GM13976 (cell line): ENCODE measurements around the gene TSPAN9.

Experiments used
- DNase-seq: peaks from one replicate; pipeline ENCODE4 v3.0.0; 2012; ENCODE audit warnings: low spot score
- in situ Hi-C: fragments of 300-500 bp; cut with MboI; formaldehyde crosslinking; loops from one replicate; pipeline ENCODE4 v1.12.0; 2022; ENCODE audit warnings: low sequenced_read_pairs, mixed read lengths, inconsistent platforms; ENCODE audit not compliant: unreplicated experiment
- TF ChIP-seq, protein P1 (sequence below): IDR thresholded peaks from 2 replicates; pipeline ENCODE4 v1.5.1; 2012; ENCODE audit warnings: borderline replicate concordance, mild to moderate bottlenecking; ENCODE audit not compliant: insufficient read depth; ENCODE audit errors: extremely low read depth, missing control alignments, control extremely low read depth

The TSPAN9 gene

DNA sequence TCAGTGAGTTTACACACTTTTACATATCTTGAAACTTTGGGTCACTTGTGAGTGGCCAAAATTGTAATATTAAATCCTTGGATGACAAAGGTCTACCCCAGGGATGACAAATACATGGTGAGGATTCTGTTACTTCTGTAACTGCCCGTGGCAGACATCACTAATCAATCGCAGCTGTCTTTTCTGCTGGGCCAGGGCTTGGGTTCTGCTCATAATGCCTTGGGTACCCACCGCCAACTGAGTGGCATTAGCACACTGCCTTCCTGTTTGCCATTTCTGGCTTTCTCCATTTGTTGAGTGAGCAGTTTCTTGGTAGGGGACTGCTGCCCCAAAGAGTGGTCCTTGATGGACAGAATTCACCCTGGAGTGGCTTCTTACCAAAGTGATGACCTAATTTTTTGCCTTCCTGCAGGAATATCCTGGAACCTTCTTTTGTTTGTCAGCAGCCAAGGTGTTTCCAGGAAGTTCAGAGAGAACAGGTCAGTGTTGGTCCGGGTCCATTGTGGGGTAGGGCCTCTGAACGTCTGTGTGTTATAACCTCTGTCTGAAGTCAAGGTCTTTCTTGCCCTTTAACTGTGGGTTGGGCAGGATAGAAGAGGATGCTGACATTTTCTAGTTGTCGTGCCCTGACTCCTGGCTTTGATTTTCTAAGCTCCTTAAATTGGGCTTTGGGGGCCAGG, 6.2 kb downstream of the TSPAN9 start:
- TF ChIP-seq, protein P1, sequence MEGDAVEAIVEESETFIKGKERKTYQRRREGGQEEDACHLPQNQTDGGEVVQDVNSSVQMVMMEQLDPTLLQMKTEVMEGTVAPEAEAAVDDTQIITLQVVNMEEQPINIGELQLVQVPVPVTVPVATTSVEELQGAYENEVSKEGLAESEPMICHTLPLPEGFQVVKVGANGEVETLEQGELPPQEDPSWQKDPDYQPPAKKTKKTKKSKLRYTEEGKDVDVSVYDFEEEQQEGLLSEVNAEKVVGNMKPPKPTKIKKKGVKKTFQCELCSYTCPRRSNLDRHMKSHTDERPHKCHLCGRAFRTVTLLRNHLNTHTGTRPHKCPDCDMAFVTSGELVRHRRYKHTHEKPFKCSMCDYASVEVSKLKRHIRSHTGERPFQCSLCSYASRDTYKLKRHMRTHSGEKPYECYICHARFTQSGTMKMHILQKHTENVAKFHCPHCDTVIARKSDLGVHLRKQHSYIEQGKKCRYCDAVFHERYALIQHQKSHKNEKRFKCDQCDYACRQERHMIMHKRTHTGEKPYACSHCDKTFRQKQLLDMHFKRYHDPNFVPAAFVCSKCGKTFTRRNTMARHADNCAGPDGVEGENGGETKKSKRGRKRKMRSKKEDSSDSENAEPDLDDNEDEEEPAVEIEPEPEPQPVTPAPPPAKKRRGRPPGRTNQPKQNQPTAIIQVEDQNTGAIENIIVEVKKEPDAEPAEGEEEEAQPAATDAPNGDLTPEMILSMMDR: no peak
- no peak for DNase-seq
- in situ Hi-C loops: no loop called here

DNA sequence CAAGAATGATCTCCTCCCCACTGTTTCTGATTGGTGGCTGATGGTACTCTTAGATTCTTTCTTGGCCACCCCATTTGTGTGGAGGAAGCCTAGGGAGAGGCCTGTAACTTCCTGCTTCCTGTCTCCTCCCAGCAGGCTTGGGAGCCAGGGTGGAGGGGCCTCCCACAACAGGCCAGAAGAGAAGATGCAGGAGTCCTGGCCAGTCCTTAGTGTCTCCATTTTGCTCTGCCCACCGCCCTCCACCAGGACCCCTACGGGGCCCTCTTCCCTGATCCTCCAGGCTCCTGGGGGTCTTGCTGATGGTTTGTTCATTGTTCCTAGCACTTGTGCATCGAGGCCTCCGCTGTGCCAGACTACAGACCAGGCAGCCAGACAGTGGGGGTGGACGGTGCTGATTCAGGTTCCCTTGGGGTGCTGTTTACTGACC, 6.8 kb downstream of the TSPAN9 start:
- in situ Hi-C loops: no loop called here
- DNase-seq: no peak
- TF ChIP-seq, protein P1: no peak

DNA sequence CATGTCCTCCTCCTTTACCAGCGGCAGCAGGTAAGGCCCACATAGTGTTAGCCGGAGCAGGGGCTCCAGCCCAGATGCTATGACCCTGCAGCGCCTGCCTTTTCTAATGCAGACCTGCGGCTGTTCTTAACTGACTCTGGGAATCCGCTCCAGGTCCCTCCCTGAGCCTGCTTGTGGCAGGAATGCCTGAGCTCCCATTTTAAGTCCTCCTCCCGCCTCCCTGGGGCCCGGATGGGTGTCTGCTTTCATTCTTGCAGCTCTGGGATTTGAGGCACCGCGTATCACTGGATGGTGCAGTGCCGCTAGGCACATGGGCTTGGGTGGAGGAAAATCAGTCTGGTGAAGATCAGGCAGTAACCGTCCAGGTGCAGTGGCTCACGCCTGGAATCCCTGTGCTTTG, 7.6 kb downstream of the TSPAN9 start:
- in situ Hi-C loops: no loop called here
- no peak for DNase-seq
- TF ChIP-seq, protein P1: no peak

DNA sequence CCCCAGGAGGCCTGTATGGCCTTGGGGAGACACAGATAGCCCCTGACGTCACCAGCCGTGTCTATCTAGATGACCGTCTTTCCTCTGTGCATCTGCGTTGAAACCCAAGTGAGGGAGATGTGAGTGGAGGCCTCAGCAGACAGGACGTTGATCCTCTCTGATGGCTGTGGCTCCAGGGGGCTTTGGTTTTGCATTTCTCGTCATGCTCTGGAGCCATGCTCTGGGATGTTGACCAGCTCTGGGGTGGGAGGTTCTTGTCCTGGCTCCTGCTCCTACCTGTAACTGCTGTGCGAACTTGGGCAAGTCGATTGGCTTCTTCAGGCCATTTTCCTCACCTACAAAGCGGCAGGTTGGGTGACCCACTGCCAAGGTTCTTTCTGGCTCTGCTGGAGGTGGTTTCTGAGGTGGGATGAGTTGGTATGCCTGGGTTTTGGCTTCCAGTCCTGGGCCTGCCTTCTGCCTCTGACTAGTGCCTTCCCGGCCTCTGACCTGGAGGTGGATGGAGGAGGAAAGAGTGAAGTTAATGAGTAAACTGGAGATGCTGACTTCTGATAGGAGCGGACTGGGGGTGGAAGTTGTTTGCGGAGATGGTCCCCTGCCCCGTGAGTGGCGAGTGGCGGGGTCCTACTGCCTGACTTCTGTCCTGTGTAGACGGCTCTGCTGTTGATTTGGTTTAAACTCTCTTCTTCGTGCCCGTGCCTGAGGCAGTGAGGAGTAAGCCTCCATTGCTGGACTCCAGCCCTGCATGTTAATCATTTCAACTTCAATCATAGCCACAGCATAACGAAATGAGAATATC, 8.4 kb downstream of the TSPAN9 start:
- TF ChIP-seq, protein P1: no peak
- DNase-seq: no peak
- in situ Hi-C loops: no loop called here

DNA sequence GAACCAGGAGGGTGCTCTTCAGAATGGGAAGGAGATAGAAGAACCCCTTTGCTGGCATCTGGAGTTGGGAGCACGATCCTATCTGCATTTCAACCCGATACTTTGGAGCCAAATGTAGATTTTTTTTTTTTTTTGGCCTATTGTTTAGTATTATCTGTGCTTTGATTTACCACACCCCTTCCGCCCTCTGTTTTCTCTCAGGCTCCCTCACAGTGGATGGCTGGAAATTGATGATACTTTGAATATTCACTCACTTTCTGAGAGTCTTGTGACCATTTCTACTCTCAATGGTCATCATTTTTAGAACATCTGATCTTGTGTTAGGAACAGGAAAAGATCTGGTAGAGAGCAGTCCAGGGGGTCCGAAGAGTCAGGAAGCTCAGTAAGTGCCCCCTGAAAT, 9.0 kb downstream of the TSPAN9 start:
- in situ Hi-C loops: no loop called here
- TF ChIP-seq, protein P1: no peak
- no peak for DNase-seq

DNA sequence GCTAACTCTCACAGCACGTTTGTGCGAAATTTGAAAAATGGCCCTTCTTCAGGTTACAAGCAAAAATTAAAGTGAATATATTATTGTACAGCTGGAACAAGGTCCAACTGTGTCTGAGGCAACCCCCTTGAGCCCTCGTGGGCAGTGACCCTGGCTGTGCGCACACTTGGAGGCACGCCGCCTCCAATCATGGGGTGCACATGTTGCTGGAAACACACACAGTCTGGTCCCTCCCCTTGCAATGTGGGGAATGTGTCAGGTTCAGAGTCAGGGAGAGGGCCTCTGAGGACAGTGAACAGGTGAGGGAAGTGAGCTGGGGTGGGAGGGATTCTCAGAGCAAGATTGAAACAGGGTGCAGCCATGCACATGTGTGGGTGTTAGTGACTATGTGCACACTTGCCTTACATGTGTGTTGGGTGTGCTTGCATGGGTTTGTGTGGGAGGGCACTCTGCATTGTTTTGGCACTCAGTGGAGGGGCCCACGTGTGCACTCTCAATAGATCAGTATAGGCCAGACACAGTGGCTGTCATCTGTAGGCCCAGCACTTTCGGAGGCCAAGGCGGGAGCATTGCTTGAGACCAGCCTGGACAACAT, 9.6 kb downstream of the TSPAN9 start:
- in situ Hi-C loops: no loop called here
- TF ChIP-seq, protein P1: no peak
- DNase-seq: no peak
